ENCODE results near the gene NFIL3. TPM values are rescaled to one million over a fixed set of nuclear protein-coding genes. Genes with fewer than 3 reads are reported as not detected.
"Not testable (repeated sequence)": the region's sequence is repeated elsewhere in the genome, so short reads cannot be mapped to it uniquely, and the experiment has no call there.

NFIL3 gene, protein sequence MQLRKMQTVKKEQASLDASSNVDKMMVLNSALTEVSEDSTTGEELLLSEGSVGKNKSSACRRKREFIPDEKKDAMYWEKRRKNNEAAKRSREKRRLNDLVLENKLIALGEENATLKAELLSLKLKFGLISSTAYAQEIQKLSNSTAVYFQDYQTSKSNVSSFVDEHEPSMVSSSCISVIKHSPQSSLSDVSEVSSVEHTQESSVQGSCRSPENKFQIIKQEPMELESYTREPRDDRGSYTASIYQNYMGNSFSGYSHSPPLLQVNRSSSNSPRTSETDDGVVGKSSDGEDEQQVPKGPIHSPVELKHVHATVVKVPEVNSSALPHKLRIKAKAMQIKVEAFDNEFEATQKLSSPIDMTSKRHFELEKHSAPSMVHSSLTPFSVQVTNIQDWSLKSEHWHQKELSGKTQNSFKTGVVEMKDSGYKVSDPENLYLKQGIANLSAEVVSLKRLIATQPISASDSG
- total RNA-seq (ENCODE audit: low replicate concordance), result 30.4 and 71.1 TPM in 2 replicates
- long read RNA-seq, transcript NFIL3-201 (2 exons, 2,085 nt), result major isoform, 7 of 21 reads
- long read RNA-seq, partial matches to known transcripts, result 11 of 21 reads
- long read RNA-seq, other reads (novel, unspliced or antisense), result 3 of 21 reads

DNA sequence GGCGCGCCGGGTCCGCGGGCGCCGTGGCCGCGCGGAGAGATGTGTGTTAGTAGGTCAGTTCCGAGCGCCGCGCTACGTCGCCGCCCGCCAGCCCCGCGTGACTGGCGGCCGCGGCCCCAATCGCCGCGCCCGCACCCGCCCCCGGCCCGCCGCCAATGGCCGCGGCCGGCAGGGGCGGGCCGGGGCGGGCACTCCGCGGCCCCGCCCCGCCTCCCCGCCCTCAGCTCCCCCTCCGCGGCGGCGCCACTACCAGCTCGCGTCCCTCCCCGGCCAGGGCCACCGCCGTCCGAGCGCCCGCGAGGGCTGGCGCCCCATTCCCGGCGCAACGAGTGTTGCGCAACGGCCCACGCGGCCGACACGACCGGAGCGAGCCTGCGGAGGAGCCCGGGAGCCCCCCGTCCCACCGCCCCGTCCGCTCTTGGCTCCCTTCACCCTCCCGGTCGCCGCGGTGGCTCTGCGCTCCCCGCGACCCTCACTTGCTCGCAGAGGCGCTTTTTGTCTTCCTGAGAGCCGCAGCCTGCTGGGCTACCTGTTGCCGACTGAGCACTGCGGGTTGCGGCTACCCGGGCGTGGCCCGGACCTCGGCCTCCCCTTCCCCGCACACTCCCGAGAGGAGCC is at the start of gene NFIL3:
TSS of gene NFIL3 (minus strand) at position 48 of the 618 bp plus-strand sequence. CDS start 13,098 bp downstream, outside the sequence.
- no peaks in the 10 kb centered on the region for H3K36me3 Mint-ChIP-seq
- H3K4me1 Mint-ChIP-seq (ENCODE audit: unreplicated experiment), result peaks cover 25% of the 10 kb centered on the region
- DNase-seq (ENCODE audit: extremely low spot score, unreplicated experiment), result peak; percentile 81
- H3K27ac Mint-ChIP-seq, result peak within 1 kb of the TSS; percentile 99
- H3K4me3 Mint-ChIP-seq, result peak within 1 kb of the TSS; percentile 97
- no peak for TF ChIP-seq CTCF (conservative IDR thresholded peaks at IDR 0.05)
- no peaks in the 10 kb centered on the region for H3K9me3 Mint-ChIP-seq
- peaks cover 30% of the 10 kb centered on the region for H3K27me3 Mint-ChIP-seq

GRCh38 chr9:91471524-91471923 is 47.9 kb upstream of the NFIL3 start:
- not testable (repeated sequence) for DNase-seq (ENCODE audit: extremely low spot score, unreplicated experiment); H3K4me3 Mint-ChIP-seq; H3K9me3 Mint-ChIP-seq; H3K4me1 Mint-ChIP-seq (ENCODE audit: unreplicated experiment); H3K27ac Mint-ChIP-seq; H3K27me3 Mint-ChIP-seq; H3K36me3 Mint-ChIP-seq

DNA sequence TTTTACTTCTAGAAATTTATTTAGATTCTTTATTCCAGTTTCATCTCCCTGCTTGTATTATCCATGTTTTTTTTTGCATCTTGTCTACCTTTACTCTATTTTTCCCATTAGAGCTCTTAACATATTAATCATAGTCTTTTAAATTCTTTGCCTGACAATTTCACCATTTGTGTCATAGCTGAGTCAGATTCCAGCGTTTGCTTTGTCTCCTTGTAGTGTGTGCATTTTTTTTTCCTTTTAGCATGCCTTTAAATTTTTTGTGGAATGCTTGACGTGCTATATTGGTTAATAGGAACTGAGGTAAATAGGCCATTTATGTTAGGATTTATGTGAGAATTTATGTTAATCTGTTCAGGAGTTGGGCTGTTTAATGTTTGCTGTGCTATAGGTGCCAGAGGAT is 41.8 kb upstream of the NFIL3 start:
- H3K4me3 Mint-ChIP-seq, result no peak overlapping the region
- no peaks in the 10 kb centered on the region for H3K27me3 Mint-ChIP-seq
- H3K9me3 Mint-ChIP-seq, result peaks cover 9% of the 10 kb centered on the region
- H3K4me1 Mint-ChIP-seq (ENCODE audit: unreplicated experiment), result no peaks in the 10 kb centered on the region
- H3K36me3 Mint-ChIP-seq, result no peaks in the 10 kb centered on the region
- no peak overlapping the region for H3K27ac Mint-ChIP-seq
- no peak for DNase-seq (ENCODE audit: extremely low spot score, unreplicated experiment)
- no peak for TF ChIP-seq CTCF (conservative IDR thresholded peaks at IDR 0.05)

DNA sequence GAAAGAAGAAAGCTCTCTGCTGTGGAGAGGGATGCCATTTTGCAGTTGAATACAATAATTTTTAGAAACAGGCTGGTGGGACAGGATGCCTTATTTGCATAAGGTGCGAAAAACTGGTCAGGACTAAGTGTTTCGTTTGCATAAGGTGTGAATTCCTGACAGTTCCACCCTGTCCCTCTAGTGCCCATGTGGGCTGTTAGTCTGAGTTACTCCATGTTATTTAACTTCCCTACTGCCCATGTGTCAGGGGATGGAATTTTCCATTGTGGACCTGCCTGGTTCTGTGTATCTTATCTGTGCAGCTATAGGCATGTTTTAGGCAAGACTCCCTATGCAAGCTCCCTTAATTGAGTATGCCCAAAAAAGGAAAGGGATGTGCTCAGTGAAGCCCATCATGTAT is 35.3 kb upstream of the NFIL3 start:
- no peaks in the 10 kb centered on the region for H3K27me3 Mint-ChIP-seq
- H3K4me3 Mint-ChIP-seq, result no peak overlapping the region
- H3K4me1 Mint-ChIP-seq (ENCODE audit: unreplicated experiment), result no peaks in the 10 kb centered on the region
- TF ChIP-seq CTCF (conservative IDR thresholded peaks at IDR 0.05), result no peak
- H3K27ac Mint-ChIP-seq, result no peak overlapping the region
- H3K9me3 Mint-ChIP-seq, result no peaks in the 10 kb centered on the region
- no peaks in the 10 kb centered on the region for H3K36me3 Mint-ChIP-seq
- DNase-seq (ENCODE audit: extremely low spot score, unreplicated experiment), result no peak

DNA sequence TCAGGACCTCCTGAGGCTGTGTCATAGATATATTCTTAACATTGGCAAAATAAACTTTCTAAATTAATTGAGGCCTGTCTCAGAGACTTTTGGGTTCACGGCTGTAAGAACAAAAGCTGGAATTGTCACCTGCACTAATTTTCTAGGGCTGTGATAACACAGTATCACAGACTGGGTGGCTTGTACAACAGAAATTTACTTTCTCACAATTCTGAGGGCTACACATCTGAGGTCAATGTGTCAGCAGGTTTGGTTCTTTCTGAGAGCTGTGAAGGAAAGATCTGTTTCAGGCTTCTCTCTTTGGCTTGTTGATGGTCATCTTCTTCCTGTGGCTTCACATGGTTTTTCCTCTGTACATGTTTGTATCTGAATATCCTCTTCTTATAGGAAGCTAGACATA is 29.2 kb upstream of the NFIL3 start:
- H3K27me3 Mint-ChIP-seq, result no peaks in the 10 kb centered on the region
- H3K27ac Mint-ChIP-seq, result no peak overlapping the region
- no peaks in the 10 kb centered on the region for H3K4me1 Mint-ChIP-seq (ENCODE audit: unreplicated experiment)
- no peak for TF ChIP-seq CTCF (conservative IDR thresholded peaks at IDR 0.05)
- H3K4me3 Mint-ChIP-seq, result no peak overlapping the region
- DNase-seq (ENCODE audit: extremely low spot score, unreplicated experiment), result no peak
- H3K9me3 Mint-ChIP-seq, result no peaks in the 10 kb centered on the region
- no peaks in the 10 kb centered on the region for H3K36me3 Mint-ChIP-seq
